SU-DHL-6 (cell line): ENCODE results near the gene CELA2B.

Experiments used
- H2AFZ ChIP-seq: fragments of 200-600 bp; sonication (generic); 2 replicates; pipeline ENCODE4 v1.6.1; 2014; ENCODE audit warnings: low read depth, mild to moderate bottlenecking, moderate library complexity, mixed read lengths, antibody characterized with exemption, low read length; ENCODE audit not compliant: severe bottlenecking
- H3F3A ChIP-seq: fragments of 200-600 bp; shearing (Covaris generic); 2 replicates; pipeline ENCODE4 v1.6.0; 2016; ENCODE audit warnings: antibody characterized with exemption, mild to moderate bottlenecking; ENCODE audit not compliant: insufficient read depth
- H3K27ac ChIP-seq: fragments of 200-600 bp; sonication (generic); 2 replicates; pipeline ENCODE4 v1.5.1; 2016; ENCODE audit warnings: low read depth, mild to moderate bottlenecking, low read length, moderate library complexity, mixed read lengths
- H3K27me3 ChIP-seq: fragments of 200-600 bp; sonication (generic), shearing (Covaris generic); 2 replicates; pipeline ENCODE4 v1.6.0; 2014; ENCODE audit warnings: mild to moderate bottlenecking, low read length
- H3K36me3 ChIP-seq: fragments of 200-600 bp; sonication (generic); 2 replicates; pipeline ENCODE4 v1.6.1; 2014; ENCODE audit warnings: mild to moderate bottlenecking, low read length, mixed read lengths
- H3K4me2 ChIP-seq: fragments of 300-600, 200-600 bp; shearing (Covaris generic), sonication (generic); 2 replicates; pipeline ENCODE4 v1.6.0; 2014; ENCODE audit warnings: low read length, low read depth, mild to moderate bottlenecking; ENCODE audit not compliant: poor library complexity, severe bottlenecking
- H3K4me3 ChIP-seq: fragments of 200-600 bp; sonication (generic); 2 replicates; pipeline ENCODE4 v1.5.1; 2014; ENCODE audit warnings: antibody characterized with exemption, low read length, mild to moderate bottlenecking, mixed read lengths; ENCODE audit not compliant: insufficient read depth, poor library complexity, severe bottlenecking
- H3K79me2 ChIP-seq: fragments of 200-600 bp; sonication (generic); 2 replicates; pipeline ENCODE4 v1.6.1; 2014; ENCODE audit warnings: mild to moderate bottlenecking, low read length, moderate library complexity; ENCODE audit not compliant: insufficient read depth
- H3K9ac ChIP-seq: fragments of 200-600 bp; sonication (generic); 2 replicates; pipeline ENCODE4 v1.7.0; 2014; ENCODE audit warnings: mild to moderate bottlenecking, low read length
- H3K9me2 ChIP-seq: fragments of 200-600 bp; sonication (generic); replicated peaks from 2 replicates; pipeline ENCODE4 v1.6.1; 2014; ENCODE audit warnings: low read length; ENCODE audit not compliant: insufficient read depth
- H3K9me3 ChIP-seq: fragments of 200-600 bp; sonication (generic); 2 replicates; pipeline ENCODE4 v1.6.1; 2014; ENCODE audit warnings: low read length, mixed read lengths; ENCODE audit not compliant: insufficient read depth
- H4K20me1 ChIP-seq: fragments of 200-600 bp; sonication (generic); 2 replicates; pipeline ENCODE4 v1.6.1; 2014; ENCODE audit warnings: low read depth, mild to moderate bottlenecking, antibody characterized with exemption, low read length, moderate library complexity, mixed read lengths
- CTCF ChIP-seq: fragments of 200-600 bp; sonication (generic); IDR thresholded peaks from one replicate; pipeline ENCODE4 v1.5.1; 2017; ENCODE audit warnings: antibody characterized with exemption, mild to moderate bottlenecking, low read length, moderate library complexity; ENCODE audit not compliant: insufficient read depth, poor library complexity, severe bottlenecking
- EZH2phosphoT487 ChIP-seq: fragments of 200-600 bp; sonication (generic), shearing (Covaris generic); conservative IDR thresholded peaks from 2 replicates; pipeline ENCODE4 v1.6.1; 2018; ENCODE audit warnings: mild to moderate bottlenecking, antibody characterized with exemption, low read length, moderate library complexity, mixed read lengths

CELA2B gene

GRCh38 chr1:15508700-15509487 is 33.0 kb downstream of the CELA2B start:
- TF ChIP-seq EZH2phosphoT487: no peak
- no peak for TF ChIP-seq CTCF
- H3K27ac ChIP-seq: no peak overlapping the region
- no peaks in the 10 kb centered on the region for H3K9me3 ChIP-seq
- no peaks in the 10 kb centered on the region for H3K79me2 ChIP-seq
- no peaks in the 10 kb centered on the region for H3K36me3 ChIP-seq
- no peak overlapping the region for H3K4me2 ChIP-seq
- no peak overlapping the region for H2AFZ ChIP-seq
- H3K9me2 ChIP-seq: no peaks in the 10 kb centered on the region
- H3F3A ChIP-seq: no peaks in the 10 kb centered on the region
- no peak overlapping the region for H3K4me3 ChIP-seq
- H3K9ac ChIP-seq: no peak overlapping the region
- no peaks in the 10 kb centered on the region for H4K20me1 ChIP-seq
- H3K27me3 ChIP-seq: no peaks in the 10 kb centered on the region

- Histone ChIP-seq H3K9ac (no peak overlapping the region), H3K4me3 (no peak overlapping the region), H3K36me3 (no peaks in the 10 kb centered on the region), H3K9me3 (no peaks in the 10 kb centered on the region), H3K27me3 (no peaks in the 10 kb centered on the region), H3K79me2 (no peaks in the 10 kb centered on the region), H2AFZ (no peak overlapping the region), H3K27ac (no peak overlapping the region), H3F3A (no peaks in the 10 kb centered on the region), H4K20me1 (no peaks in the 10 kb centered on the region), H3K4me2 (no peak overlapping the region), H3K9me2 (no peaks in the 10 kb centered on the region)
- TF ChIP-seq EZH2phosphoT487: no peak
- no peak for TF ChIP-seq CTCF
Measured at GRCh38 chr1:15509586-15509985, 33.7 kb downstream of the CELA2B start.

- Histone ChIP-seq H3K79me2 (no peaks in the 10 kb centered on the region), H2AFZ (no peak overlapping the region), H3K27ac (no peak overlapping the region), H3K36me3 (no peaks in the 10 kb centered on the region), H3K9me2 (no peaks in the 10 kb centered on the region), H3K4me2 (no peak overlapping the region), H3K27me3 (no peaks in the 10 kb centered on the region), H3K4me3 (no peak overlapping the region), H3K9me3 (no peaks in the 10 kb centered on the region), H4K20me1 (no peaks in the 10 kb centered on the region), H3K9ac (no peak overlapping the region), H3F3A (no peaks in the 10 kb centered on the region)
- TF ChIP-seq CTCF (no peak), EZH2phosphoT487 (no peak)
Measured at GRCh38 chr1:15510611-15511405, 34.9 kb downstream of the CELA2B start.
